Heart left ventricle (tissue), 13 donors: ENCODE measurements around the gene HSD11B2.

ENCODE experiments used
- CTCF ChIP-seq, 12 donors: fragments of 200-600 bp; sonication (generic) in 4 of 12; IDR thresholded peaks; one replicate each; pipeline versions ENCODE4 v1.5.0 to v1.8.0; 2018 to 2022; ENCODE audit warnings: antibody characterized with exemption in 12 of 12, mild to moderate bottlenecking in 5 of 12
- POLR2A ChIP-seq, 2 donors: fragments of 450-650 bp; IDR thresholded peaks; one replicate each; pipeline ENCODE4 v1.6.1; 2017; ENCODE audit warnings: antibody characterized with exemption in 2 of 2, mild to moderate bottlenecking in 2 of 2, moderate library complexity in 2 of 2
- donor health status: ischemic (EF 13 %, LVEDD 7.1; RV severe dilation, severe dysfunction).
- donor health status: DM: no; HTN: yes; CAD: no.
- donor health status: DM: no; HTN: no; CAD: no.
- donor health status: ischemic (EF 25% LVEDD 6.9; RV normal size, moderate dysfunction).
- donor health status: ischemic (EF 25% LVEDD 5.7; RV mildly dilated, moderate dysfunction).
- donor health status: ischemic (EF 35%, LVEDD 5.7; RV mildly dilated, moderate dysfunction).
- donor health status: nonischemic (EF 11% LVEDD 7.7; RV severe dilation, severe dysfunction).
- donor health status: DM: yes; HTN: yes; CAD: no.
- donor health status: PGD.
- donor health status: ischemic (EF 29% LVEDD 5.4; RV normal size, mild dysfunction).
- donor health status: nonischemic (EF 23%, LVEDD 6.1; RV moderate dilation, normal function).

- TF ChIP-seq POLR2A (IDR thresholded peaks at IDR 0.05), result no peak
- TF ChIP-seq CTCF (IDR thresholded peaks at IDR 0.05), result no peak
Observed at GRCh38 chr16:67384778-67385510, 46.0 kb upstream of the HSD11B2 start.
